GM12878 (cell line): ENCODE results near the gene CDH4. TPM values are rescaled to one million over a fixed set of nuclear protein-coding genes. Genes with fewer than 3 reads are reported as not detected.

Experiments used
- ATAC-seq: fragments of 200-7000 bp; cut with Tn5 transposase; 3 replicates; pipeline ENCODE4 v1.9.1; 2020; ENCODE audit warnings: mild to moderate bottlenecking, moderate library complexity
- BruUV-seq: library from RNA; stranded (reverse); fragments of 400-500 nt; replicated peaks from 2 replicates; lab custom pipeline; 2021; lab: Mats Ljungman, UMichigan
- CTCF ChIA-PET: fragments of 300-600 bp; sonication (Branson Sonifier 250); formaldehyde crosslinking; extraction: SDS; loops from one replicate; lab custom pipeline; 2021; ENCODE audit warnings: inconsistent platforms; lab: Yijun Ruan, JAX
- POLR2A ChIA-PET: fragments of 350-600 bp; formaldehyde crosslinking; extraction: SDS; loops from one replicate; lab custom pipeline; 2021; ENCODE audit warnings: inconsistent platforms; lab: Charles Lee
- RAD21 ChIA-PET: fragments of 300-600 bp; sonication (Branson Sonifier 250); formaldehyde crosslinking; loops from one replicate; lab custom pipeline; 2023; ENCODE audit warnings: antibody characterized with exemption; ENCODE audit not compliant: unreplicated experiment; lab: Charles Lee
- SMC1A ChIA-PET: fragments of 300-600 bp; sonication (Branson Sonifier 250); formaldehyde crosslinking; loops from one replicate; lab custom pipeline; 2023; ENCODE audit not compliant: unreplicated experiment, uncharacterized antibody; lab: Charles Lee
- DNase-seq: peaks from one replicate; pipeline ENCODE4 v3.0.0-alpha.2; 2011; ENCODE audit warnings: low read depth, low spot score
- FAIRE-seq: peaks from 3 replicates; lab custom pipeline; 2011; peaks lifted over from hg19 to GRCh38; lab: Jason Lieb, UNC
- H2AFZ ChIP-seq: 2 replicates; pipeline ENCODE4 v1.6.0; 2011; ENCODE audit warnings: low read depth, low read length, control low read depth; ENCODE audit not compliant: control insufficient read depth
- H3K27ac ChIP-seq: 2 replicates; pipeline ENCODE4 v1.5.1; 2011; ENCODE audit warnings: control low read depth; ENCODE audit not compliant: control insufficient read depth, insufficient read depth
- H3K27me3 ChIP-seq, 2 experiments: replicated peaks in 1 of 2; 2 replicates each; pipeline versions ENCODE4 v1.6.0 to v1.6.1; 2011; ENCODE audit warnings: low read length in 1 of 2; ENCODE audit not compliant: control insufficient read depth in 2 of 2, insufficient read depth in 2 of 2
- H3K36me3 ChIP-seq, 2 experiments: 2 replicates each; pipeline ENCODE4 v1.5.1; 2011; ENCODE audit warnings: low read length in 1 of 2; ENCODE audit not compliant: control insufficient read depth in 2 of 2, insufficient read depth in 2 of 2
- H3K4me1 ChIP-seq: 2 replicates; pipeline ENCODE4 v1.6.1; 2011; ENCODE audit warnings: mild to moderate bottlenecking, low read length, moderate library complexity, mixed read lengths; ENCODE audit not compliant: control insufficient read depth, insufficient read depth
- H3K4me2 ChIP-seq: 2 replicates; pipeline ENCODE4 v1.6.0; 2011; ENCODE audit warnings: control low read depth; ENCODE audit not compliant: control insufficient read depth, insufficient read depth
- H3K4me3 ChIP-seq: fragments of 200-600 bp; sonication (generic); 2 replicates; pipeline ENCODE4 v1.5.1; 2016
- H3K79me2 ChIP-seq: 2 replicates; pipeline ENCODE4 v1.6.0; 2011; ENCODE audit warnings: low read length; ENCODE audit not compliant: control insufficient read depth, insufficient read depth
- H3K9ac ChIP-seq: 2 replicates; pipeline ENCODE4 v1.8.0; 2011; ENCODE audit warnings: low read length, control low read depth, mixed read lengths; ENCODE audit not compliant: control insufficient read depth, insufficient read depth
- H3K9me3 ChIP-seq: replicated peaks from 3 replicates; pipeline ENCODE4 v1.5.1; 2011; ENCODE audit warnings: mild to moderate bottlenecking, low read length; ENCODE audit not compliant: control insufficient read depth, insufficient read depth
- H4K20me1 ChIP-seq: 2 replicates; pipeline ENCODE4 v1.6.0; 2011; ENCODE audit not compliant: control insufficient read depth, insufficient read depth
- BCL11A ChIP-seq: IDR thresholded peaks from 2 replicates; pipeline ENCODE4 v1.6.1; 2011; ENCODE audit warnings: low read depth, low read length
- BRCA1 ChIP-seq: IDR thresholded peaks from 2 replicates; pipeline ENCODE4 v1.6.1; 2011; ENCODE audit warnings: low read depth, low read length, improper control_type of control experiment
- CHD2 ChIP-seq: IDR thresholded peaks from 2 replicates; pipeline ENCODE4 v1.6.1; 2011; ENCODE audit warnings: low read depth, low read length, improper control_type of control experiment, borderline replicate concordance
- E2F4 ChIP-seq: IDR thresholded peaks from 2 replicates; pipeline ENCODE4 v1.6.1; 2012; ENCODE audit warnings: low read depth, low read length, improper control_type of control experiment
- HDAC6 ChIP-seq: fragments of 200-600 bp; sonication (generic); IDR thresholded peaks from one replicate; pipeline ENCODE4 v1.8.0; 2017; ENCODE audit warnings: antibody characterized with exemption; ENCODE audit not compliant: unreplicated experiment
- MXI1 ChIP-seq: fragments of 150-350 bp; IDR thresholded peaks from 2 replicates; pipeline ENCODE4 v1.6.1; 2011; ENCODE audit warnings: low read depth, mild to moderate bottlenecking, inconsistent platforms, low read length, improper control_type of control experiment
- NFXL1 ChIP-seq: fragments of 450-650 bp; IDR thresholded peaks from 2 replicates; pipeline ENCODE4 v1.6.1; 2017; ENCODE audit warnings: antibody characterized with exemption, mild to moderate bottlenecking, borderline replicate concordance
- SREBF1 ChIP-seq: IDR thresholded peaks from 2 replicates; pipeline ENCODE4 v1.6.1; 2012; ENCODE audit warnings: mild to moderate bottlenecking, low read length
- WGBS: methylation state at CpG from one replicate; pipeline ENCODE4 v1.1.6; 2016; ENCODE audit warnings: low lambda C conversion rate; ENCODE audit not compliant: insufficient replicate concordance, insufficient coverage; ENCODE audit errors: missing lambda C conversion rate; 5-methylcytosine and 5-hydroxymethylcytosine counted together
- in situ Hi-C: fragments of 300-500 bp; cut with MboI; formaldehyde crosslinking; loops from 9 replicates; pipeline ENCODE4 v1.14.3; 2018; ENCODE audit warnings: mixed read lengths
- intact Hi-C: fragments of 100-400 bp; cut with micrococcal nuclease; formaldehyde crosslinking; loops from one replicate; pipeline ENCODE4 v1.14.2; 2022; ENCODE audit not compliant: unreplicated experiment
- polyA plus RNA-seq, 11 experiments: library from polyadenylated mRNA; depleted of rRNA in 4 of 11; unstranded in 6 of 11; stranded (reverse) in 5 of 11; fragments of >200 nt; fragmentation: Nextera tagmentation in 4 of 11; fragmentation: Illumina TruSeq in 1 of 11; extraction: Ambion mirVana in 4 of 11; extraction: Trizol in 1 of 11; gene quantifications; 1 replicate in 1 of 11; 2 replicates in 10 of 11; pipeline versions ENCODE4 v1.2.1 to v1.2.3, GENCODE V29; 2011 to 2016; ENCODE audit warnings: inconsistent platforms in 2 of 11, missing spikeins in 2 of 11, low read depth in 1 of 11
- total RNA-seq, 4 experiments: library from RNA; depleted of rRNA in 3 of 4; stranded (reverse); fragments of >200 nt in 3 of 4; fragmentation: Illumina TruSeq in 1 of 4; extraction: Trizol in 1 of 4; gene quantifications; 2 replicates each; pipeline versions ENCODE4 v1.2.1 to v1.2.3, GENCODE V29; 2013 to 2021
- TF ChIP-seq, protein P1 (sequence below): fragments of 450-650 bp; formaldehyde crosslinking; IDR thresholded peaks from 2 replicates; pipeline ENCODE4 v1.4.0; 2020; ENCODE audit warnings: mild to moderate bottlenecking, moderate library complexity
- TF ChIP-seq, protein P2 (sequence below): fragments of 450-650 bp; formaldehyde crosslinking; IDR thresholded peaks from 2 replicates; pipeline ENCODE4 v1.4.0; 2022; ENCODE audit warnings: mild to moderate bottlenecking, moderate library complexity
- TF ChIP-seq, protein P3 (sequence below): fragments of 450-650 bp; IDR thresholded peaks from 2 replicates; pipeline ENCODE4 v1.6.1; 2017; ENCODE audit warnings: mild to moderate bottlenecking, moderate library complexity

The CDH4 gene
- total and polyA plus RNA-seq, 10 of the 15 experiments (the other 5 are each of a cell fraction or from before 2014, with no cell fraction given): not detected

DNA sequence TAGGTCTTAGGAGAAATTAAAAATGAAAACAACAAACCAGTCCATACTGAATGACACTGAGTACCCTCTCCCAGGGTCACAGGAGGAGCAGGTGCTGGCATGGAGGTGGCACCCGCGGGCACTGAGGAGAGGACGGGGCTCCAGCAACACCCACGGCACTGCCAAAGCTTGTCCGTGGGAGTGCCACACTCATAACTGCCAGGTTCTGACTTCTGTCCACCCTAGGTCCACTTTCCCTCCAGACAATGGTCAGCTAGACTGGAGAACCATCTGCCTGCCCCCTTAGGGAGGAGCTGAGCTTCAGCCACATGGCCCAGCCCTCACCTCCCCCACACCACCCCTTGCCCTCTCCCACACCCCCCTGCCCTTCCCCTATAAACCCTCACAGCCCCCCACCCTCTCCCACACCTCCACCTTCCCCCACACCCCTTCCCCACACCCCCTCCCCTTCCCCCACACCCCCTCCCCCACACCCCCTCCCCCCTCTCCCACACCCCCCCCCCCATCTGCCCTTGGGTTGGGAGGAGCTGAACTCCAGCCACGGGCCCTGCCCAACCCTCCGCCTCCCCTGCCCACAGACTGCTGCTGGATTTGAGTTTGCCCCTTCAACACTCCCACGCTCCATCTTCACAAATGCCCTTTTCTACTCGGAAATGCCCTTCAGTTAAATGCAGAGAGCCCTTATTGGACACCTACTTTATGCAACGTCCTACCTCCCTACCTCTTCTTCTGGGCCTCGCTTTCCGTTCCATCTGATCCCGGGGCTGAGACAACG lies 684.1 kb downstream of the CDH4 start:
- Histone ChIP-seq H3K4me2 (no peak overlapping the region), H3K36me3 (no peaks in the 10 kb centered on the region), H3K27ac (no peak overlapping the region), H3K4me3 (no peak overlapping the region), H3K9ac (no peak overlapping the region), H3K27me3 (no peaks in the 10 kb centered on the region), H3K4me1 (no peaks in the 10 kb centered on the region), H3K79me2 (no peaks in the 10 kb centered on the region), H3K9me3 (no peaks in the 10 kb centered on the region), H2AFZ (no peak overlapping the region), H4K20me1 (no peaks in the 10 kb centered on the region)
- FAIRE-seq (no peak), DNase-seq (no peak), ATAC-seq (no peak)
- WGBS: 56% methylated on average over 13 of the region's 14 CpGs
- ChIA-PET CTCF (no interaction called here), POLR2A (no interaction called here), SMC1A (no interaction called here), RAD21 (no interaction called here)
- intact Hi-C loops (no loop called here), in situ Hi-C loops (no loop called here)
- BruUV-seq: no TSS peak
- no peak for TF ChIP-seq BRCA1
- TF ChIP-seq HDAC6: no peak
- no peak for TF ChIP-seq BCL11A
- TF ChIP-seq, protein P1, sequence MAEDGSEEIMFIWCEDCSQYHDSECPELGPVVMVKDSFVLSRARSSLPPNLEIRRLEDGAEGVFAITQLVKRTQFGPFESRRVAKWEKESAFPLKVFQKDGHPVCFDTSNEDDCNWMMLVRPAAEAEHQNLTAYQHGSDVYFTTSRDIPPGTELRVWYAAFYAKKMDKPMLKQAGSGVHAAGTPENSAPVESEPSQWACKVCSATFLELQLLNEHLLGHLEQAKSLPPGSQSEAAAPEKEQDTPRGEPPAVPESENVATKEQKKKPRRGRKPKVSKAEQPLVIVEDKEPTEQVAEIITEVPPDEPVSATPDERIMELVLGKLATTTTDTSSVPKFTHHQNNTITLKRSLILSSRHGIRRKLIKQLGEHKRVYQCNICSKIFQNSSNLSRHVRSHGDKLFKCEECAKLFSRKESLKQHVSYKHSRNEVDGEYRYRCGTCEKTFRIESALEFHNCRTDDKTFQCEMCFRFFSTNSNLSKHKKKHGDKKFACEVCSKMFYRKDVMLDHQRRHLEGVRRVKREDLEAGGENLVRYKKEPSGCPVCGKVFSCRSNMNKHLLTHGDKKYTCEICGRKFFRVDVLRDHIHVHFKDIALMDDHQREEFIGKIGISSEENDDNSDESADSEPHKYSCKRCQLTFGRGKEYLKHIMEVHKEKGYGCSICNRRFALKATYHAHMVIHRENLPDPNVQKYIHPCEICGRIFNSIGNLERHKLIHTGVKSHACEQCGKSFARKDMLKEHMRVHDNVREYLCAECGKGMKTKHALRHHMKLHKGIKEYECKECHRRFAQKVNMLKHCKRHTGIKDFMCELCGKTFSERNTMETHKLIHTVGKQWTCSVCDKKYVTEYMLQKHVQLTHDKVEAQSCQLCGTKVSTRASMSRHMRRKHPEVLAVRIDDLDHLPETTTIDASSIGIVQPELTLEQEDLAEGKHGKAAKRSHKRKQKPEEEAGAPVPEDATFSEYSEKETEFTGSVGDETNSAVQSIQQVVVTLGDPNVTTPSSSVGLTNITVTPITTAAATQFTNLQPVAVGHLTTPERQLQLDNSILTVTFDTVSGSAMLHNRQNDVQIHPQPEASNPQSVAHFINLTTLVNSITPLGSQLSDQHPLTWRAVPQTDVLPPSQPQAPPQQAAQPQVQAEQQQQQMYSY (CRISPR knock-in tag): no peak
- no peak for TF ChIP-seq E2F4
- TF ChIP-seq, protein P2, sequence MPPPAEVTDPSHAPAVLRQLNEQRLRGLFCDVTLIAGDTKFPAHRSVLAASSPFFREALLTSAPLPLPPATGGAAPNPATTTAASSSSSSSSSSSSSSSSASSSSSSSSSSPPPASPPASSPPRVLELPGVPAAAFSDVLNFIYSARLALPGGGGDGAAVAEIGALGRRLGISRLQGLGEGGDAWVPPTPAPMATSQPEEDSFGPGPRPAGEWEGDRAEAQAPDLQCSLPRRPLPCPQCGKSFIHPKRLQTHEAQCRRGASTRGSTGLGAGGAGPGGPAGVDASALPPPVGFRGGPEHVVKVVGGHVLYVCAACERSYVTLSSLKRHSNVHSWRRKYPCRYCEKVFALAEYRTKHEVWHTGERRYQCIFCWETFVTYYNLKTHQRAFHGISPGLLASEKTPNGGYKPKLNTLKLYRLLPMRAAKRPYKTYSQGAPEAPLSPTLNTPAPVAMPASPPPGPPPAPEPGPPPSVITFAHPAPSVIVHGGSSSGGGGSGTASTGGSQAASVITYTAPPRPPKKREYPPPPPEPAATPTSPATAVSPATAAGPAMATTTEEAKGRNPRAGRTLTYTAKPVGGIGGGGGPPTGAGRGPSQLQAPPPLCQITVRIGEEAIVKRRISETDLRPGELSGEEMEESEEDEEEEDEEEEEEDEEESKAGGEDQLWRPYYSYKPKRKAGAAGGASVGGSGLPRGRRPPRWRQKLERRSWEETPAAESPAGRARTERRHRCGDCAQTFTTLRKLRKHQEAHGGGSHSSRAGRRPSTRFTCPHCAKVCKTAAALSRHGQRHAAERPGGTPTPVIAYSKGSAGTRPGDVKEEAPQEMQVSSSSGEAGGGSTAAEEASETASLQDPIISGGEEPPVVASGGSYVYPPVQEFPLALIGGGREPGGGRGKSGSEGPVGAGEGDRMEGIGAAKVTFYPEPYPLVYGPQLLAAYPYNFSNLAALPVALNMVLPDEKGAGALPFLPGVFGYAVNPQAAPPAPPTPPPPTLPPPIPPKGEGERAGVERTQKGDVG (CRISPR knock-in tag): no peak
- TF ChIP-seq, protein P3, sequence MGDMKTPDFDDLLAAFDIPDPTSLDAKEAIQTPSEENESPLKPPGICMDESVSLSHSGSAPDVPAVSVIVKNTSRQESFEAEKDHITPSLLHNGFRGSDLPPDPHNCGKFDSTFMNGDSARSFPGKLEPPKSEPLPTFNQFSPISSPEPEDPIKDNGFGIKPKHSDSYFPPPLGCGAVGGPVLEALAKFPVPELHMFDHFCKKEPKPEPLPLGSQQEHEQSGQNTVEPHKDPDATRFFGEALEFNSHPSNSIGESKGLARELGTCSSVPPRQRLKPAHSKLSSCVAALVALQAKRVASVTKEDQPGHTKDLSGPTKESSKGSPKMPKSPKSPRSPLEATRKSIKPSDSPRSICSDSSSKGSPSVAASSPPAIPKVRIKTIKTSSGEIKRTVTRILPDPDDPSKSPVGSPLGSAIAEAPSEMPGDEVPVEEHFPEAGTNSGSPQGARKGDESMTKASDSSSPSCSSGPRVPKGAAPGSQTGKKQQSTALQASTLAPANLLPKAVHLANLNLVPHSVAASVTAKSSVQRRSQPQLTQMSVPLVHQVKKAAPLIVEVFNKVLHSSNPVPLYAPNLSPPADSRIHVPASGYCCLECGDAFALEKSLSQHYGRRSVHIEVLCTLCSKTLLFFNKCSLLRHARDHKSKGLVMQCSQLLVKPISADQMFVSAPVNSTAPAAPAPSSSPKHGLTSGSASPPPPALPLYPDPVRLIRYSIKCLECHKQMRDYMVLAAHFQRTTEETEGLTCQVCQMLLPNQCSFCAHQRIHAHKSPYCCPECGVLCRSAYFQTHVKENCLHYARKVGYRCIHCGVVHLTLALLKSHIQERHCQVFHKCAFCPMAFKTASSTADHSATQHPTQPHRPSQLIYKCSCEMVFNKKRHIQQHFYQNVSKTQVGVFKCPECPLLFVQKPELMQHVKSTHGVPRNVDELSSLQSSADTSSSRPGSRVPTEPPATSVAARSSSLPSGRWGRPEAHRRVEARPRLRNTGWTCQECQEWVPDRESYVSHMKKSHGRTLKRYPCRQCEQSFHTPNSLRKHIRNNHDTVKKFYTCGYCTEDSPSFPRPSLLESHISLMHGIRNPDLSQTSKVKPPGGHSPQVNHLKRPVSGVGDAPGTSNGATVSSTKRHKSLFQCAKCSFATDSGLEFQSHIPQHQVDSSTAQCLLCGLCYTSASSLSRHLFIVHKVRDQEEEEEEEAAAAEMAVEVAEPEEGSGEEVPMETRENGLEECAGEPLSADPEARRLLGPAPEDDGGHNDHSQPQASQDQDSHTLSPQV: no peak
- no peak for TF ChIP-seq MXI1
- no peak for TF ChIP-seq CHD2
- no peak for TF ChIP-seq NFXL1
- no peak for TF ChIP-seq SREBF1
